GM10266 (cell line): ENCODE data around the gene STK32C.

Source experiments
- DNase-seq: peaks from one replicate; pipeline ENCODE4 v3.0.0; 2012; ENCODE audit errors: extremely low spot score
- CTCF ChIP-seq: IDR thresholded peaks from 2 replicates; pipeline ENCODE4 v1.5.1; 2012; ENCODE audit warnings: mild to moderate bottlenecking, low read depth; ENCODE audit not compliant: control insufficient read depth, insufficient read depth; ENCODE audit errors: missing control alignments

STK32C gene

GRCh38 chr10:132226586-132227405, 81.0 kb downstream of the STK32C start:
- no peak for DNase-seq
- no peak for TF ChIP-seq CTCF

GRCh38 chr10:132225849-132226205, 81.9 kb downstream of the STK32C start:
- no peak for DNase-seq

GRCh38 chr10:132225073-132225848, 82.5 kb downstream of the STK32C start:
- no peak for DNase-seq
- TF ChIP-seq CTCF: no peak

More at GRCh38 chr10:132225849-132226205, 81.9 kb downstream of the STK32C start:
- TF ChIP-seq CTCF: no peak

- TF ChIP-seq CTCF: no peak
- no peak for DNase-seq
Measured at GRCh38 chr10:132224343-132225072, 83.2 kb downstream of the STK32C start.

GRCh38 chr10:132223611-132224342, 84.0 kb downstream of the STK32C start:
- TF ChIP-seq CTCF: no peak
- no peak for DNase-seq

- peak; percentile 88 for DNase-seq
- peak; percentile 77 for TF ChIP-seq CTCF
Measured at GRCh38 chr10:132223156-132223590, 84.6 kb downstream of the STK32C start.
